ENCODE data around the gene TUB. TPM values are rescaled to one million over a fixed set of nuclear protein-coding genes. Genes with fewer than 3 reads are reported as not detected.

Gene TUB, protein sequence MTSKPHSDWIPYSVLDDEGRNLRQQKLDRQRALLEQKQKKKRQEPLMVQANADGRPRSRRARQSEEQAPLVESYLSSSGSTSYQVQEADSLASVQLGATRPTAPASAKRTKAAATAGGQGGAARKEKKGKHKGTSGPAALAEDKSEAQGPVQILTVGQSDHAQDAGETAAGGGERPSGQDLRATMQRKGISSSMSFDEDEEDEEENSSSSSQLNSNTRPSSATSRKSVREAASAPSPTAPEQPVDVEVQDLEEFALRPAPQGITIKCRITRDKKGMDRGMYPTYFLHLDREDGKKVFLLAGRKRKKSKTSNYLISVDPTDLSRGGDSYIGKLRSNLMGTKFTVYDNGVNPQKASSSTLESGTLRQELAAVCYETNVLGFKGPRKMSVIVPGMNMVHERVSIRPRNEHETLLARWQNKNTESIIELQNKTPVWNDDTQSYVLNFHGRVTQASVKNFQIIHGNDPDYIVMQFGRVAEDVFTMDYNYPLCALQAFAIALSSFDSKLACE
- 4.4 and 4.7 TPM in 2 replicates for total RNA-seq (2014; rRNA removed; shearing (Covaris generic))
- 2.0 and 2.6 TPM in 2 replicates for polyA plus RNA-seq (2015; cell fraction: cytosol; rRNA removed)
- polyA plus RNA-seq (2015; cell fraction: nucleus; rRNA removed): 5.8 and 7.2 TPM in 2 replicates

DNA sequence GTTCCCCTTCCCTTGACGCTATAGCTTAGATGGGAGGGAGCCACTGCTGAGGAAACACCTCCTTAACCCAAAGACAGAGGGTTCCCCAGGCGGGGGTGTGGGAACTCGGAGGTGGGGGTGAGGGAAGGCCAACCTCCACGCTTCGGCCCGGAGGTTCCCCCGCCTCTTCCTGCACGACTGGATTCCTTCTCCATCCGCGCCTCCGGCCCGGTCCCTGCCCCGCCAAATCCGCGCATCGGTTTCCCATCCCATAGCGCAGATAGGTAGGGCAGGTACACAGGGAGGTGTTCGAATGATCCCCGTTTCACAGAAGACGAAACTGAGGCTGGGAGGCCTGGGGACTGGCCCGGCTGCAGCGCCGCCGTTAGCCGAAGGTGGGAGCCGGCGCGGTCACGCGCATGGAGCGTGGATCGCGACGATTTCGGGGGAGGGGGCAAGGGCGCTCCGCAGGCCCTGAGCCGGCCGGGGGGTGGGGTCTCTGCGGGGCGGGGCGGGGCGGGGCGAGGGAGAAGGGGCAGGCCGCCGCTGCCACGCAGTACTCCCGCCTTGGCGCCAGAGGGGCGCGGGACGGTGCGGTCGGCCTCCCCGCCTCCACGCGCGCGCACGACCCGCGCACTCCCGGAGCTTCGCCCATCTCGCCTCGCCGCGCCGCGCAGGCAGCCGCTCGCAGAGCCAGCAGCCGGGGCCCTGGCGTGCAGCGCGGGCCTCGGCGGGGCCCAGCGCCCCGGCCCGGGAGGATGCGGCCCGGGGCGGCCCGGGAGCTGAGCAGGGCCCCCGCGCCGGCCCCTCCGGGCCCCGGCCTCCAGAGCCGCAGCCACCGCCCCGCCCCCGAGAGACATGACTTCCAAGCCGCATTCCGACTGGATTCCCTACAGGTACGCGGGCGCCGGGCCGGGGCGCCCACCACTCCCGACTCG lies at the start of gene TUB:
TSS of gene TUB (plus strand) at position 538 of the 917 bp plus-strand sequence. CDS start at position 838, 300 bp downstream.
- DNase-seq (ENCODE audit: low read depth): no peak

DNA sequence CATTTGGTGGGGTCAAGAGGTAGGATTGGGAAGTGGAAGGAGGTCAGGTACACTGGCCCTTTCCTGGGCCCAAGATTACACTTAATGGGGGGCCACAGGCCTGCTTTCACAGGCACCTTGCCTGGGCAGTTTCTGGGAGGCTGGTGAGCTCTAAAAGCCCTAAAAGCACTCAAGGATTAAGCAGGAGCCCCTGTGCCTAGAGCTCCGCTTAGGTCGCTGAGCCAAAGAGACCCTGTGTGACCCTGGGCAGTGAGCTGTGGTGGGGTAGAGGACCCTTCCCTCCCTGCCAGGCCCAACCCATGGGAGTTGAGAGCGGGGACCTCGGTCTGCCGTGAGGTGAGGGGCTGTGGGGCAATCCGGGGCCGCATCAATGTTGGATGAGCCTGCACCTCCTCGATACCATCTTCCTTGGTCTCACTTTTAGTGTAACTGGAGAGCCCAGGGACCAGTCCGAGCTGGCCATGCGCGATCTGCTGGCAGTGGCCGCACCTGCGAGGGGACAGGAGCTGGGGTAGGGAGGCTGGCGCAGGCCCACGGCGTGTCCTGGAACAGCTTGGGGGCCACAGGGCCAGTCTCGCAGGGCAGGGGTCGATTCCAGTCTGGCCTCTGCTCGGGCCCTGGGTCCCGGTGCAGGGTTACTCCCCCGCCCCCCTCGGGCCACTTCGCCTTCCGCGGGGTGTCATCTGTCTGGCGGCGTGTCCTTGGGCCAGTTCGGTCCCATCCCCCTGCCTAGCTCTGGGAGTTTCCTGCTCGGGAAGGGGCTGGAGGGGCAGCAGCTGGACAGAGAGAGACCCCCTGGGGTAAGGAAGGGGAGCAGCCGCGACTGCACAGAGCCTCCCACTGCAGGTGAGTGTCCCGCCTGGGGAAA lies 49.5 kb upstream of the TUB start:
- no peak for DNase-seq (ENCODE audit: low read depth)

DNA sequence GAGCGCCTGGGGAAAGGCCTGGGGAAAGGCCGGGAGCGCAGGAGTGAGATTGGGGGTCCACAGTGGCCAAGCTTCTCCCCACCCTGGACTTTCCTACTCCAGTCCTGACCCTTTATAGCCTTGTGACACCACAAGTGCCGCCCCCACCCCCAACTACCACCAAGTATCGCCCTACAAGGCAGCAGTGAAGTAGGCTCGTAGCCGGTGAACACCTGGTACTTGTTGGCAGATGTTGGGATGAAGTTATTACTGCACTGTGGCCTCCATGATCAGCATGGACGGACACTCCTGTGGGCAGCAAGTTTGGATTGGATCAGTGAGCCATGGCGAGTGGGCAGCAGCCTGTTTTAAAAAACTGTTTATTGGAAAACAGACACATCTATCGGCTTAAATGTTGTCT lies 48.9 kb upstream of the TUB start:
- no peak for DNase-seq (ENCODE audit: low read depth)

DNA sequence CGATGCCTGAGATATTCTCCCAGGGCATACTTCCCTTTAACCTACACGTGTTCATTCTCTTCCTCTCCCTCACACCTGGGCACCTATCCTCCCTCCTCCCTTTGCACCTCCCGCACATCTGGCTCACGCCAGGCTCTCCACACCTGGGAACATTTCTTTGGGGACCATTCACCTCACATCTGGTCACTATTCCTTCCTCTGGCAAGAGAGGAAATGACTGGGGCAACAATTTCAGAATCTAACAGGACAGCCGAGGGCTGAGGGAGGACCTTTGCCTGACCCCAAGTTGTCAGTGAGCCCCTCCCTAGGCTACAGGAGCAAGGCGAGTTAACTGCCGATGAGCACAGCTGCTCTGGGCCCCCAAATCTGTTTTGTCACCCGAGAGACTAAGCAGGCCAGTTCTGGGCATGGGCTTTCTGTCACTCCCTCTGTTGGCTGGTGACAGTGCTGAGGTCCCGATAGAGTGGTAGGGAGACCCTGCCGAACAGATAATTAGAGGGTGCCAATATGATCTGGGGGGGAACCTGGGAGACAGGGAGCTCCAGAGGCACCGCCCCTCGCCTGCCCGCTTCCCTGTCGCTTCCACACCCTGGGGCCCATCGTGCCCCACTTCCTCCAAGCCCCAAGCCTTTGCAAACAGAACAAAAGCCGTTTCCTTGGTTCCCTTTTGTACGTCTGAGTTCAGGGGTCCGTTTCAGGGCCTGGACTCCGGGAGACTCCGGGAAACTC lies 48.3 kb upstream of the TUB start:
- DNase-seq (ENCODE audit: low read depth): no peak

DNA sequence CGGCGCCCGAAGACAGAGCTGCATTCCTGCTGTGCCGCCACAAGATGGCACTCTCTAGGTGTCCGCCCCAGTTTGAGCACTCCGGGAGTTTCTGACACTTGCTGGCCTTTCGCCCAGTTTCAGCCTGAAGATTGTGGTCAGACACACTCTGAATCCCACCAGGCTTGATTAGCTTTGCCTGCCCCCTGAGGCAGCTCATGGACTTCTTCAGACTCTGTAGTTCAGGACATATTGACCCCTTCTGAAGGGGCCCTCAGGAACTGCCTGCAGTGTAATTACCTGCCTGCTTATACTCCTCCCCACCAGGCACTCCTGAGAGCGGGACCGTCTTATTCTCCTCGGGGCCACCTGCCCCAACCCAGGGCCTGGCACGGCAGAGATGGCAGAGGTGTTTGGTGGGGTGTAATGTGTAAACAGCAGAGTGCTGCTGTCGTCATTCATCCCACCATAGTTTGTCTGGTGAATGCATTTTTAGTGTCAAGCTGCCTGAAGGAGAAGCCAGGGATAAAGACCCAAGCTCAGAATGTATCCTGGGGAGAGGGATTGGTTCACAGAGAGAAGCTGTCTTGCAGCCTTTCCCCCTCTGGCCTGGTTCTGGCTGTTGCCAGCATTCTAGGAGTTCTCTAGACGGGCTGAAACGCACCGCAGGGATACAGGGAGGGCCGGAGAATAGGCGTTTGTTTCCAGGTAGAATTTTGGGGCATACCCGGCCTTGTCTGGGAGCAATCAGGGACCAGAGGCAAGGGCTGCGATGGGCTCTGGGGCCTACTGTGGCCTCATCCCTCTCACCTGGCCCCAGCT lies 47.5 kb upstream of the TUB start:
- peak; percentile 69 for DNase-seq (ENCODE audit: low read depth)

DNA sequence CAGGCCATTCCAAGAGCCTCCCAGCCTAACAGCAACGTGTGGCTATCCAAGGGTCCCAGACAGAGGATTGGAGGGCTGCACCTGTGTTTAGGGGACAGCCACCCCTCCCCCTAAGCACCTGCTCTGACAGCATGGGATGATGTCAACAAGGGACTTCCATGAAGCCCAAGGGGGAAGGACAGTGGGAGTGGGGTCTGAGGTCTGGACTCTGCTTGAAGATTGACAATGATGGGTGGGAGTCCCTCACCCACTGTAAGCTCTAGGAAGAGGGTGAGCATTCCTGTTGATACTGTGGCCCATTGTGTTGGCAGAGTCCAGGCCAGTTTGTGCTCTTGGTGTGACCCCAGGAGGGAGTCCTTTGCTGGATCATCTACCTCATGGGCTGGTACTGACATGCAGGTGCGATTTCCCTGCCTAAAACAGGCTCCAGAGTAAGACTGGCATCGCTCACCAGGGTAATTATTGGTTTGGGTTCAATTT lies 46.9 kb upstream of the TUB start:
- DNase-seq (ENCODE audit: low read depth): no peak

DNA sequence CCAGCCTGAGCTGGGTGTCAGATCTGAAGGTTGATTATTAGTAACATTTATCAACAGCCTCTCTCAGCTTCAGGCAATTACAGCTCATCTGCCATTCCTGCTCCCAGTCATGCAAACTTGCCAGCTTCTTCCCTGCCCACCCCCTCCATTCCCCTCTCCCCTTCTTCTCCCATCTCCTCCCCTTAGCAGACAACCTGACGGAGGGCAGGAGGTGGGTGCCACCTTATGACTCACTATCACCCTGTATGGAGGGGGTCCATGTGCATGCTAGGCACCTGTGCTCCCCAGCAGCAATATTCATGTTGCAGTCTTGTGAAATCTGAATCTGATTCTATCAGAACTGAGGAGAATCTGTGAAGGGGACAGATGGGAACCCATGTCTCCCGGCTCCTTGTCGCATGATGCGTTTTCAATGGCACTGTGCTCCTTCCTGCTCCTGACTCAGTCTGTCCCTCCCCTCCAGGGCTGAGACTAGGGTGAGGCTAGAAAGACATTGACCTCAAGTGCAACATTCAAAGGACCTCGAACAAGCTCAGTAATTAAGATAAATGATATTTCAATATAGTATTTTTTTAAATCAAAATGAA lies 46.3 kb upstream of the TUB start:
- no peak for DNase-seq (ENCODE audit: low read depth)

DNA sequence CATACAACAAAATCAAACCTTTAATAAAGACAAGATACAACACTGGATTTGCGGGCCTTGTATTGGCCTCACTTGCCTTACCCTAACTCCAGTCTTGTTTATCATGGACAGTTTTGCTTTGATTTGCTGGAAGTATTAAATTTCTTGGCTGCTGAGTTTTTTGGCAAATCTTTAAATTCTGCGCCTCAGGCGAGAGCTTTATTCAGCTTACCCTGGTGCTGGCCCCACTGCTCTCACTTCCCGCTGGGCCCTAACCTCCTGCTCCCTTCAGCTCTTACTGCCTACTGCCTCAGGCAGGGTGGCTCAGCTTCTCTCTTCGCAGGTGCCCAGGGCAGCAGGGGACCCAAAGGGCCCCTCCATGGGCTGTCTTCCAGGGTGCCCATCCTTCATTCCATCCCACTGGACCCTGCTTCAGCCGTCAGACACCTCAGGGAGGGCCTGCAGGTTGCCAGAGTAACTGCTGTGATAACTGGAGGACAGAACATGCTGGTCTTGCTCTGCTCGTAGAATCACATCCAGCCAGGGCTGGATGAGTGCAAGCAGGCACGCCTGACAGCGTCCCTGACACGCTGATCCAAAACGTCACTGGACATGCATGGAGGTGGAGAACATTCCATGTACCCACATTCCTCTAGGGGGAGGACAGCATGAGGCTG lies 45.7 kb upstream of the TUB start:
- no peak for DNase-seq (ENCODE audit: low read depth)

DNA sequence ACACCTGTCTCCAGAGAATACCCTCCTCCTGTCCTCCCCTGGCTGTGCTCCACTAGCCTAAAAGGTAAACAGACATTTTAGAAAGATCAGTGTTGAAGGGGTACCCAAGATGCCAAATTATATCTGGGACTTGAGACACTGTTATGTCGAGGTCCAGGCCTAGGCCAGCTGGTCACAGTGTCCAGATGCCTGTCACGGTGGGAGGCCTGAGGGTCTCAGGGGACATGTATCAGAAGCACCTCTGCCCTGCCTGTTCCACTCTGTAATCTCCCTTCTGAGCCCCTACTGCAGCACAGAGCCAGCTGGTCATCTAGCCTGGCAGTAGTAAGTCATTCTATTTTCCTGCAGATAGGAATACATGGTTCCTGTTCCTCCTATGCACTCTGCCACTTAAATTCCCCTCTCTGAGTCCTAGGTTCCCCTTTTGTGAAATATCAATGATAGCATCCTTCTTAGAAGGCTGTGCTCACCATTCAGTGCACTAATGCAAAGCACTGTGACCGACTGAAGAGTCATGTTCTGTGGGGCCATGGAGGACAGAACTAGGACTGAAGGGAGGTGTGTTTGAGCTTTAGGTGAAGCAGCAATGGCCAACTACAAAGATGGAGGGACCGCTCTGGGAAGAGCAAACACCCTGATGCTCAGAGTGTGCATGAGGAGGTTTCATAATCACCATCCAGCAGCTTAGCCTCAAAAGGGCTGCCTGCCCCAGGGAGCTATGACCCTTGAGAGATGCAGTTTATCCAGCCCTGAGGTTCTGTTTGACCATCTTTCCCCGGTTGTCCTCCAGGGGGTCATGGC lies 44.8 kb upstream of the TUB start:
- no peak for DNase-seq (ENCODE audit: low read depth)

DNA sequence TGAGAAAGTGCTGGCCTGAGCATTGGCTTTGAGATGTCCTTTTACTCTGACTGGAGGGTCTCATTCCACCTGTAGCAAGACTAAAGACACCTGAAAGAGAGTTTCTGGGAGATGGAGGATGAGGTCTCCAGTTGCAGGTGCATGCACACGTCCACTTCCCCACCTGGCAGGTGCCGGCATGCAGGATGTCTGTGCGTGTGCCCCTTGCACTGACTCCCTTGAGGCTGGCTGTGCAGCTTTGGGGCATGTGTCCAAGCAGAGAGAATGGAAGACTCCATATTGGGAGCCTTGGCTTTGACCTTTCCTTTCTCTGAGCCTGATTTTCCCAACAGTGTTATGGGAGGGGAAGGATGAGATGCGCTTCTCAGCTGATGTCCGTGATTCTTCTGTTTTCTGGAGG lies 44.0 kb upstream of the TUB start:
- DNase-seq (ENCODE audit: low read depth): no peak

DNA sequence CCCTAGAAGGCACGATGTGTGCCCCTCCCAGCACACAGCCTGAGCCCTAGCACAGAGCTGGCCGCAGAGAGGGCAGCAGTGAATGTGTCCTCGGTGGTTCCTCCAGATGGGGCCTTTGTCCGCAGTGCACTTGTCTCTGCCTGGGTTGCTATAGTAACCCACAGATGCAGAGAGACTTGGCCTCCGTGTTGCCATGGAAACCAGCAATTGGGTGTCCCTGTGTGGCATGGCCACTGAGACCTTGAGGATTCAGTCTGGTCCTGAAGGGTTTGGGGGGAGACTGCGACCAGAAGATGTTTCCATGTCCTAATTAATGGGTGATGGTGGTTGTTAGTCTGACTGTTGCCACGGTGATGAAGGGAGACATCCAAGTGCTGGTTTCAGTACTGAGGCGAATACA lies 42.6 kb upstream of the TUB start:
- DNase-seq (ENCODE audit: low read depth): no peak

DNA sequence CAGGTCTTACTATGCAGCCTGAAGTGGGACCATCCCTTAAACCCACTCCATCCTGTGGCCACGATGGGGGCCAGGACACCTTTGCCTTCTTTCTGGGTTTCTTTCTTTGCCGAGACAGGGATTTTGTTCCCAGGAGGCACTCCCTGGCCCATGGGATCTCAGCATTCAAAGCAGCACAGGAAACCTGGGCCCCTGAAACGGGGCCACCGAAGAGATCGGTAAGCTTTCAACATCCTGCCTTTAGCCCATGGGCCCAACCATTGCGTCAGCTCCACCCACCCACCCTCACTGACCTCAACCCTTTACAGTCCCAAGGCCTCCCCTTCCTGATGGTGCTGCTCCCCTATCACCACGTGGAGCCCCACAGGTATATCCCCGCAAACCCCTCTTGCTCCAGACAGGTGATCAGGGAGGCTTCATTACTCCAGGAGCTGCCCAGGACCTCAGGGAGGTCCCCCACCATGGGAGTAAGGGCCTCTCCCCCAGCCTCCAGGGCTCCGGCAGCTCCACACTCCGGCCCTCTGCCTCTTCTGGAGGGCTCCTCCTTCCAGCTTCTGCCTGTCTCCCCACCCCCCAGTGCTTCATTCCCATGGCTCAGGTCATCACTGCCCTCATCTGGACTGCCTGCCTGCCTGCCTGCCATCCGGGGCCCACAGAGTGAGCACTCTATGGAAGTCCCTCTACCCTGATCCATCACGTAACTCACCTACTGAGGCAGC lies 42.0 kb upstream of the TUB start:
- no peak for DNase-seq (ENCODE audit: low read depth)

DNA sequence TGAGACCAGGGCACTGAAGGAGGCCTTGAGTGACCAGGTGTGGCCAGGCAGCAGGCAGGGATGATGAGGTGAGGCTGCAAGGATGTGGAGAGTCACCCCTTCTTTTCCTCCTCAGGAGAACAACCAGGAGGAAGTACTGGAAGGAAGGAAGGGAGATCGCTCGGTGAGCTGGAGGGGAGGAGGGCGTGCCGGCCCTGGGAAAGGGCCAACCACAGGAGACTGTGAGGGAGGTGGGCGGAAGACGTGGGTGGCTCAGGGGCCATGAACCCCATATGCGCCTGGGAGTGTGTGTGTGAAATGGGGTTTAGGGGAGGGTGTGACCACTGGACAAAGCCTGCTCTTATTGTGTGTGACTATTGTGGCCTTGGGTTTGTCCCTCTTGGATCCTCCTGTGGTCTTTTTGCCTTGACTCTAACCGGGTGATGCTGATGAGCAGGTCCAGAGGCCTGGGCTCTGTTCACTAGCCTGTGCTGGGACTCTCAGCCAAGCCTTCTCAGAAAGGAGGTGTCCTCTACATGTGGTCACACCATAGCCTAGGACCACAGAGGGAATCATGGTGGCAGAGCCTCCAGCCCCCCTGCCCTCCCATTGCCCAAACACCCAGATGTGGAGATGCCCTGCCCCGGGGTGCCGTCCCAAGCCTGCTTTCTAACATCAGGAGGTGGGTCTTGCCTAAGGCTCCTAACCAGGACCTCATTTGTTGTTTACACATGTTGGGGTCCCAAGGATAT lies 41.3 kb upstream of the TUB start:
- no peak for DNase-seq (ENCODE audit: low read depth)

DNA sequence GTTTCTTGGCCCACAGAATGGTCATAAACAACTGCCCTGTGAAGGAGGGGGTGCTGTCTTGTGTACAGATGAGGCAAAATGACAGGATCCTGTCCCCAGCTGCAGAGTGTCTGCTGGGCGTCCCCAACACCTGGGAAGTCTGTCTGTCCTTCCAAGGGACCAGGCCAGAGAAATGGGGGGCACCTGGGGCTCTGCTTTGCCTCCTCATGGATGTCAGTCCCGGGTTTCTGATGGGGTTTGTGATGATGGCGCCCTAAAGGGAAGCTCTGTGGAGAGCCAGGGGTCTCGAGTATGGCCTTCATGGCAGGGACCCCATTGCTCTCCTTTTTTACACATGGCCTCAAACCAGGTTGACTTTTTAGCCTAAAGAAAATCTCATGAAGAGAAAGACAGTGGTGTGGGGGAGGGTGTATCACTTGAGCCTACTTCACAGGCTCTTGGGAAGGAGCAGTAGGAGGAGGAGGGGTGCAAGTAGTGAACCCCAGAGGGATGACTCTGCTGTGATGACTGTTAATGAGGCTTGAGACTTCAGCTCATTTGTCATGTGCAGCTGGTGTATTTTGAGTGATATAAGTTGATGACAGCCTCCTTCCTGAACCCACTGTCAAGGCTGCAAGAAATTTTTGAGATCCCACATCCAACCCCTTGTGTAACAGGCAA lies 40.6 kb upstream of the TUB start:
- no peak for DNase-seq (ENCODE audit: low read depth)

DNA sequence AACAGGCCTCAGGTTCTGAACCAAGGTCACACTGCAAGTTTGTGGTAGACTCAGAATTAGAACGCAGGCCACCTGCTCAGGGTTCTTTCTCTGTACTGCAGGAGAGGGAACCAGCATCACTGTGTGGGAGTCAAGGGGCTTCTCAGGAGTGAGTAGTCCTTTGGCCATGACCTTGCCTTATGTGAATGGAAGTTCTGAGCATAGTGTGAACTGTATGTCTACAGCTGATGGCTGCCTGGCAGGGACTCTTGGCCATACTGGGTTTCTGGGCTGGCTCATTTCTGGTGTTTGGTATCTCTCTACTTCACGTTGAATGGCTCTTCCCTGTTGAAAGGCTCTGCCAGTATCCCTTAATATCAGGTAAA lies 40.1 kb upstream of the TUB start:
- no peak for DNase-seq (ENCODE audit: low read depth)

DNA sequence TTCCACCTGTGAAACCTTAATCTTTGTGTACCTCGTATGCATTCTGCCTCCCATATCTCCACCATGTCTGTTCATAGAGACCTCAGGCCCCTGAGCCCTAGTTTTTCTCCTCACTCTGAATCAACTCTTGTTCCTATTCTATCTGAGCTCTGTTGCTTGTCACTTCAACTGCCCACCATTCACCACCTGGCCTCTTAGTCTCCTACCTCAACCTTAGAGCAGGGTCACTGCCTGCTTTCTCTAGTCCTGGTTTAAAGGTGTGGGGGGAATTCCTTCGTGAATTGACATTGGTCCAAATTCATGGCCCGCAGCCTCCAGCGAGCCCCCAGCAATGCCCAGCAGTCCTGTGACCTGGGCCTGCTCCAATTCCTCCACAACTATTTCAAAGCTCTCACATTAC lies 39.4 kb upstream of the TUB start:
- DNase-seq (ENCODE audit: low read depth): no peak
